GM21360 (cell line): Measurements from ENCODE around the gene NOB1.

Experiments
- ATAC-seq: cut with Tn5 transposase; IDR thresholded peaks from one replicate; pipeline ENCODE4 v1.9.1; 2021; ENCODE audit warnings: mild to moderate bottlenecking, moderate library complexity; ENCODE audit not compliant: unreplicated experiment

The NOB1 gene

DNA sequence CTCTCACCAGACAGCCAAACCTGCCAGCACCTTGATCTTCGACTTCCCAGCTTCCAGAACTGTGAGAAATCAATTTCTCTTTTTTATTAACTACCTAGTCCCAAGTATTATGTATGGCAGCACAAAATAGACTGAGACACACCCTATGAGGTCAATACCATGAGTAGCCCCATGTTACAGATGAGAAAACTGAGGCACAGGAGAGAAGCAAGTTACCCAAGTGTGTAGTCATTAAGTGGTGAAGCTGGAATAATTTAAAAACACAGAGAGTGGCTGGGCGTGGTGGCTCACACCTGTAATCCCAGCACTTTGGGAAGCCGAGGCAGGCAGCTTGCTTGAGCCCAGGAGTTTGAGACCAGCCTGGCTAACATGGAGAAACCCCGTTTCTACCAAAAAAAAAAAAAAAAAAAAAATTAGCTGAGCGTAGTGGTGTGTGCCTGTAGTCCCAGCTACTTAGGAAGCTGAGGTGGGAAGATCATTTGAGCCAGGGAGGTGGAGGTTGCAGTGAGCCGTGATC lies 33.2 kb downstream of the NOB1 start:
- no peak for ATAC-seq

DNA sequence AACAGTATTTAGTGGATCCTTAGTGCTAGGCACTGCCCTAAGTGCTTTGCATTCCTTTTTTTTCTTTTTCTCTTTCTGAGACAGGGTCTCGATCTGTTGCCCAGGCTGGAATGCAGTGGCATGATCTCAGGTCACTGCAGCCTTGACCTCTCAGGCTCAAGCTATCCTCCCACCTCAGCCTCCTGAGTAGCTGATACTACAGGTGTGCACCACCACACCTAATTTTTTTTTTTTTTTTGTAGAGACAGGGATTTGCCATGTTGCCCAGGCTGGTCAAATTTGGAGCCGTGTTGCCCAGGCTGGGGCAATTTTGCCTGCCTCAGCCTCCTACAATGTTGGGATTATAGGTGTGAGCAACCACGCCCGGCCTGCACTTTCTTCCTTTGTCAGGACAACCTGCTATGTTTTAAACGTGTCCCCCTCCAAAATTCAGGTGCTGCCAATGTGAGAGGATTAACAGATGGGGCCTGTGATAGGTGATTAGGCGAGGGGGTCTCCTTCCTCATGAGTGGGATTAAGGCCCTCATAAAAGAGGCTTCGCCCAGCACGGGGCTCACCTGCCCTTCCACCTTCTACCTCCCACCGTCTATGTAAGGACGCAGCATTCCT lies 33.8 kb downstream of the NOB1 start:
- no peak for ATAC-seq

DNA sequence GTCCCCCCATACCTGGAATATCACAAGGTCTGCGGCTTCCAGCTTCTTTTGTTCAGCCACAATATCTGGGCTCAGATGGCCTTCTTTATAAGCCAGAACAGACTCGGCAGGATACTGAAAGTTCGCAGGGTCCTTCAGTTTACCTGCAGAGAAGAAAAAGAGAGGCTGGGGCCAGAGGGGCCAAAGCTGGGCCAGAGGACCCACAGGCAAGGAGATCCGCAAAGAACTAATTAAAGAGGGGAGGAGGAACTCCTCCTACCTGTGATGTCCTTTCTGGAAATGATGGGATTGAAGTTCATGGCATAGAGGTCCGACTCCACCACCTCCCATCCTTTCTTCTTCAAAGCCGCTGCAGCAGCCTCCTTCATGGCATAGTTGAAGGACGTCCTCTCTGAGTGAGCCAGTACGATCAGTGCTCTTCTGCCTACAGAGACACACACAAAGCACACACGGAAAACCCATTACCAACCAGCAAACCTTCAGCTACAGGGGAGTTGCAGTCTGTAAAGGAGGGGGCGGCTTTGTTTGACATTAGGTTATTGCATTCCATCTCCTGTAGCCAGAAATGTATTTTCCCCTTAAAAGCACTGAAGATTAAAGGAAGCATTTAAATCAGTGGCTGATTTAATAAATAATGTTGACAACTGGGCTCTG lies 36.5 kb downstream of the NOB1 start:
- no peak for ATAC-seq

DNA sequence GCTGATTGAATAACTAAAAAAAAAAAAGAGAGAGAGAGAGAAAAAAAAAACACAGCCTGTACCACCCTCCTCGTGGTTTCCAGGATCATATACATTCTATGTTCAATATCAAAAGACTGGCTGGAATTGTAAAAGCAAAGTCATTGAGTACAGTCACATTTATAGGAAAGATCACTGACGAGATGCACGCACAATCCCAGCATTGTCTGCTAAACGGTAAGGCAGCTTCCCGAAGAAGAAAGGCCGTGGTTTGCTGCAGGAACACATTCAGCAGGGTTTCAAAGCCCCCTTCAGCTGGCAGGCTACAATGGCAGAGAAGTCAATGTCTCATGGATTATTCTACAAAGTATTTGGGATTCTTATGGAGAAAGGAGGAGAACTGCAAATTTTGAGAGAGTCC lies 37.7 kb downstream of the NOB1 start:
- no peak for ATAC-seq

DNA sequence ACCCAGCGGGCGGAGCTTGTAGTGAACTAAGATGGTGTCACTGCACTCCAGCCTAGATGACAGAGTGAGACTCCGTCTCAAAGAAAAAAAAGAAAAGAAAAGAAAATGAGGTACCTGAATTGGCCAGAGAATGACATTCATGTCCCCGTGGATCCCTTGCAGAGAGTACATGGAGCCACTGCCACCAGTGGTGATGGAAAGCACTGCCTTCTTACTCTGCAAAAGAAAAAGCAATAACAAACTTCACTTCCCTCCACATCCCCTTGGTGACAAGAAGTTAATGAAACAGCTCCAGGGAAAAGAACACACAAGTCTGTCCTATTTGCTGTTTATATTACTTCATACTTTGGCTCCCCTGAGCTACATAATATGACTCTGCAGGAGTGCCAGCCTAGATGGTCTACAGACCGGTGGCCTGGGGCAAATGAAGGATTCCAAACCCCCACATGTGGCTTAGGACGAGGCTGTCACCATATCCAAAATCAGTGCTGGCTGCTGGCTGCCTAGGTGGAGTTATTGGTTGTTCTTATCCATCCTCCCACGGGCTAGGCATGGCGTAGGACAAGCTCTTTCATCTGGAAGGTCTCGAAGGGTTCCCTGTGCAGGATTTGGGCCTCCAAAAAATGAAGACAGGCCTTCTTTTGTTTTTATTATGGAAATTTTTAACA lies 41.7 kb downstream of the NOB1 start:
- no peak for ATAC-seq

DNA sequence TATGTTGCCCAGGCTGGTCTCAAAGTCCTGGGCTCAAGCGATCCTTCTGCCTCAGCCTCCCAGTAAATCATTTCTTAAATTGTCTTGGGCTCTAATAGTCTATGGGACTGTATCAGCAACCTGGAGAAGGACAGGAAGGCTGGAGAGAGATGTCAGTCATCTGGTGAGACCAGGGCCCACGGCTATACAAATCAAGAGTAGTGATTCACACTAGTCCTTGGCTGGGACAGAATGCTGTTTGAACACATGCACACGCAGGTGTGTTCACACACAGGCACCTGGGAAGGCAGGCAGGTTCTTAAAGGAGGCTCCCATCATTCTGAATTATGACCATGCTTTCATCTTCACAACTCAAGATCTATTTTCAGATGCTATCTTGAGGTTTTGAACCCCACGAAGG lies 42.4 kb downstream of the NOB1 start:
- no peak for ATAC-seq

DNA sequence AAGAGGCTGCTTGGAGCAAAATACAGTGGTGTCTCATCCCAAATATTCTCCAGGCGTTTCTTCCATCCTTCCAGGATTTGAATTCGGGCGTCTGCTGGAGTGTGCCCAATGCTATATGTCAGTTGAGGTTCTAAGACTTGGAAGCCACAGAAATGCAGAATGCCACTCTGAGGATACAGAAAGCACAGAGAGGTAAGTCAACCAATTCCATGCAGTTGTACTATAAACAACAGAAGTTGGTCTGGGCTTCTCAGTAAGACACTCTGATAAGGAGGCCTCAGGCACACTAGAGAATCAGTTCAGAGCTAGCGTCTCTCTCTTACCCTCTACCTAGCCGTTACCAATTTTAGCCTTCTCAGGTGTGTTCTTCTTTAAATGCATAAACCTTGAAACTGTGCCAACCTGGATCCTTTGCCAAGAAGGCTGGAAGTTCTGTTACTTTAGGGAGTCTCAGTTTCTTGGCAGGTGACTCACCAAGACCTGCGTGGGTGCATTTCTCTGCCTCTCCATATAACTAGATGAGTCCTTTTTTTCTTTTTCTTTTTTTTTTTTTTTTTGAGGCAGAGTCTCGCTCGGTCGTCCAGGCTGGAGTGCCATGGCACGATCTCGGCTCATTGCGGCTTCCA lies 43.5 kb downstream of the NOB1 start:
- ATAC-seq = no peak

DNA sequence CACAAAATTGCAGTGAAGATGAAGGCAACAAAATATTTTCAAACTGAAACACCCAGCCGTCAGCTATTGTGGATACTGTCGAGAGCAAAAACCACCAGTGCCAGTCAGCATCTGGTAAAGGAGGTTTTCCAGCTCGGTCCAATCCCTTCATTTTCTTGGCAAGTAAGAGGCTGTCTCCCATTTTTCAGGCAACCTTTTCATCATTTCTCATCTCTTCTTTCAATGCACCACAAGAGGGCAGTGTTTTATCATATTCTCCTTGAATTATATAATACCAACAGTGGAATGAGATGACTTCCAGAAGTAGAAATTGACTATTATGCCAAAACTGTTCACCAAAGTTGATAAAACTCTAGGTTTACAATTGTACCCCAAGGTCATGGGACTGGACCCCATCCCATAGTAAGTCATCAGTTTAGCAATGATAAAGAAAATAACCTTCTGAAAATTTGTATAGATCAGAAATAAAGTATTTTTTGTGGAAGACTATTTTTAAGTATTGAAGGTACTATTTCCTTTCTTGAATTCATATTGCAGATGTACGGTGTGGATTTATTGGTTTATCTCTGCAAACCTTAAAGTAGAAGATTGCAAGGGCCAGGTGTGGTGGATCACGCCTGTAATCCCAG lies 45.2 kb downstream of the NOB1 start:
- no peak for ATAC-seq

DNA sequence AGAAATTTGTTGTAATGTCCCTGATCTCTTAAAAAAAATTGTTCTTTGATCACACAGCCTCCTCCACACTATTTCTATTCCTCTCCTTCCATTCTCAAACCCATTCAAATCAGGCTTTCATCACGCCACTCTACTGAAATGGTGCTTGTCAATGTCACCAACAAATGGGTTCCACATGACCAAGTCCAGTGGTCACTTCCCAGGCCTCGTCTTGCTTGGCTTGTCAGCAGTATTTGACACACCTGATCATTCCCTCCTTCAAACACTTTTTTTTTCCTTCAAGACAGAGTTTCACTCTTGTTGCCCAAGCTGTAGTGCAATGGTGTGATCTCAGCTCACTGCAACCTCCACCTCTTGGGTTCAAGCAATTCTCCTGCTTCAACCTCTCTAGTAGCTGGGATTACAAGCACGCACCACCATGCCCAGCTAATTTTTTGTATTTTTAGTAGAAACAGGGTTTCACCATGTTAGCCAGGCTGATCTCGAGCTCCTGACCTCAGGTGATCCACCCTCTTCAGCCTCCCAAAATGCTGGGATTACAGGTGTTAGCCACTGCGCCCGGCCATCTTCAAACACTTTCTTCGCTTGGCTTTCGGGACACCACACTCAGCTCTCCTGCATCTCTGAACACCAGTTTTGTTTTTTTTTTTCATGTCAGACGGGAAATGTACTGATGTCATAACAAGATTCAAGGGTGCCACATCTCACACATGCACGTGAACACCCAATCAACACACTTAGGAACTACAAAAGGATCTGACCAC lies 46.6 kb downstream of the NOB1 start:
- no peak for ATAC-seq

DNA sequence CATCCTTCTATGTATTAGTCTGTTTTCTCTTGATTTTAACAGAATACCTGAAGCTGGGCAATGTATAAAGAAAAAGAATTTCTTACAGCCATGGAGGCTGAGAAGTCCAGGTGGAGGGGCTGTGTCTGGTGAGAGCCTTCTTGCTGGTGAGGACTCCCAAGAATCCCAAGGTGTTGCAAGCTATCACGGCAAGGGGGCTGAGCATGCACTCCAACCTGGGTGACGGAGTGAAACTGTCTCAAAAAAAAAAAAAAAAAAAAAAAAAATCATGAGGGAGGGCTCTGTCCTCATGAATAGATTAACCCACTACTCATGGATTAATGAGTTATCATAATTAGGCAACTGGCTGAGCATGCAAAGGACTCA lies 47.8 kb downstream of the NOB1 start:
- no peak for ATAC-seq

DNA sequence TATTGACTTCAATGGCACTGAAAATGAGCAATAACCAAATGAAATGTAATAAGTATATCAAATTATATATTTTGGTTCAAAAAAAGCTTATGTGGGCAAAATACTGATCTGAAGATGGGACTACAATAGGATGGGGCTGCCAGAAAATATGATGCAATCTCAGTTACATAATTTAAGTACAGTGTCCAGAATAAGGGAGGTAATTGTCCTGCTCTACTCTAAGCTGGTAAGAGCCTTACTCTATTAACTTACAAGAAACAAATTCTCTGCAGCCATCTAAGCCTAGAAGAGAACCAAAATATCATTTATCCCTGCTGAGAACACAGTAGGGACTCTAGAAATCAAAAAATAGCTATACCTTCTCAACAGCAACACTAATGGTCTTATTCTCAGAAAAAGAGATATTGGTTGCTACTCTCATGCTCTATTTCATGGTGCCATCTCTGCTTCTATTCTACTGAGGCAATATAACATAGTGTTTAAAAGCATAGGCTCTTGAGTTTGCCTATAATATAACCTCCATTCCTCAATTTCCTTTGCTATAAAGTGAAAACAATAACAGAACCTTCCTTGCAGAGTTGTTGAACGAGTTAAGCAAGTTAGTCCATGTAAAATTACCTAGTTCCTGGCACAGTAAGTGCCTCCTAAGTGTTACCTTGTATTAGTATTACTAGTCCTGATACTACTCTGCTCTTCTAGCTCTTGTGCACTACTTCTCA lies 48.3 kb downstream of the NOB1 start:
- ATAC-seq = no peak

DNA sequence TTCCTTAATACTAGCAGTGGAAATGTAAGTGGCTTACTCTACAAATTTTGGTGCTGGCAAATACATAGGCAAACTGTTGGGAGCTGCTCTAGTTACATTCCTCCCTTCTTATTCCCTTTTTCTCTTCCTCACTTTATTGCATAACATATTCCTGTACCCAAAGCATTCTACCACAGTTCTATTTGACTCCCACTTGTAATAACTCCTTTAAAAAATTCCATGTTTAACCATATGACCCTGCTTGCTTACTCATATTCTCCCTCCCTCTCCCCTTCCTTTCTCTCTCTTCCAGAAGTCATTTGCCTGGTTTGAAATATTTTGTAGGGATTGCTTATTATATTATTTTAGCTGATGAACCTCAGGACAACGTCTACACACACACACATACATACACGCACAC lies 51.1 kb downstream of the NOB1 start:
- ATAC-seq = no peak

DNA sequence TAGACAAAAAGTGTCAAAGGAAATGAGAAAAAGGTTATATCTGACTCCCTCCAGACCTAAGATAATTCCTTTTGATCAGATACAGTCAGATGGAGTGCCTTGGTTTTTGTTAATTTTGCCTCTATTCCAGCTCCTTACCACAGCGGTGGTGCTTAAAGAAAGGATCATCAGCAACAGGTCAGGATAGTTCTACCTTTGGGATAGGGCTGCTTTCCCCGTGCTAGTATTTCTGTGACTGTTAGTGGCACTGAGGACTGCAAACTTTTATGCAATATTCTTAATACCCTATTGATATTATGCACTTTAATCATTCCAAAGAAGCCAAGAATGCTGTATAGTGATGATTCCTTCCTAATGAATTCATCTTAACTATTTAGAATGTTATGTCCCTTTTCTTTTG lies 52.9 kb downstream of the NOB1 start:
- ATAC-seq = no peak

DNA sequence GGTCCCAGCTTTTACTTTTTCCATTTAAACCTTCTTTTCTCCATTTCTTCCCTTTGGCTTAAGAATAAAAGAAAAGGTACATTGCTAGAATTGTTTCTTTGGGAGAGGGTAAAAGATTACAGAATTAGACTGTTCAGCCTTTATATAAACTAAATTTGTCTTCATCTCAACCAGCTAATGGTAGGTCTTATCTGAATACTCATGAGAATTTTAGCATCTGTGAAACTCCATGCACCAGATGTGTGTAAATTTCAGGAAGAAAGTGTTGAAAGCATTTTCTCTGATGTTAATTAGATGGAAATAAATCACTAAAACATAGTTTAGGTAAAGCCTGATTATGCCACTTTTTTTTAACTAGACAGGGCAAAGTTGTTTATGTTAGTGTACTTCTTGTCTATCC lies 53.3 kb downstream of the NOB1 start:
- no peak for ATAC-seq

DNA sequence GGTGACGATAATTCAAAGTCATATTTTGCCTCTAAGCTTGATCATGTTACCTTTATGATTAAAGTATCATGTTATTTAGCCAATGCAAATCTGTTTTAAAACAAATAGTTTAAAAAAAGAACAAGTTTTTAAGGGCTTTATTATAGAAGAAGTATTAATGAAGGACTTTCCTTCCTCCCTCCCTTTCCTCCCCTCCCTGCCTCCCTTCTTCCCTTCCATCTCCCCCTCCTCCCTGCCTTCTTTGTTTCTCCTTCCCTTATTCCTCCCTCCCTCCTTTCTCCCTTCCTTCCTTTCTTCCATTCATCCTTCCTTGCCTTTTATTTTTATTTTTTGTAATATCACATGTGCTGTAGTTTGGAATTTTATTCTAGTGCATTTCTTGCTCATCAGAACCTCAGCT lies 54.8 kb downstream of the NOB1 start:
- ATAC-seq = no peak

DNA sequence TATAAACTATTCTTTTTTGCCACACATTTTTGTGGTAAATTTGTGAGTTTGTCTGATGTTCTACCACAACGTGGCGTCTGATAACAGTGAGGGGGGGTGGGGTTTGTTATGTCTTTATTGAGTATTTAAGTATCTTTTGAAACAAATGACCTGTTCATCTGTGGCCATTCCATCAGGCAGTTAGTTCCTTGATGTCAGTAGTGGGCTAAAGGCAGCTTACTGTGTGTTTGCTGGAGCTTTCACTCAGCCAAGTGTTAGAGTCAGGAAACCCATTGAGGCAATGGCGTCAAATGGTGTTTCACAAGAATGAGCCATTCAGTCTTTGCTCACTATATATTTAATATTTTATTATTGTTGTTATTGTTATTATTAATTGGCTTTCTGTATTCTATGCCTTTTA lies 56.3 kb downstream of the NOB1 start:
- ATAC-seq = no peak

DNA sequence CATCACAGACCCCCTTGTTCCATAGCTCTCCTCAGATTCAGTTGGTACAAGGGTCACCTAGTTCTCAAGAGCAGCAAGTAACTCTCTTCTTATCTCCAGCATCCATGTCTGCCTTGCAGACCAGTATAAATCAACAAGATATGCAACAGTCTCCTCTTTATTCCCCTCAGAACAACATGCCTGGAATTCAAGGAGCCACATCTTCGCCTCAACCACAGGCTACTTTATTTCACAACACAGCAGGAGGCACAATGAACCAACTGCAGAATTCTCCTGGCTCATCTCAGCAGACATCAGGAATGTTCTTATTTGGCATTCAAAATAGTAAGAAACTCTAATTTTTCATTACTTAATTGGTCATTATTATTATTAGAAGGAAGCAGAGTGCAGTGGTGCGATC lies 60.8 kb downstream of the NOB1 start:
- ATAC-seq = no peak

DNA sequence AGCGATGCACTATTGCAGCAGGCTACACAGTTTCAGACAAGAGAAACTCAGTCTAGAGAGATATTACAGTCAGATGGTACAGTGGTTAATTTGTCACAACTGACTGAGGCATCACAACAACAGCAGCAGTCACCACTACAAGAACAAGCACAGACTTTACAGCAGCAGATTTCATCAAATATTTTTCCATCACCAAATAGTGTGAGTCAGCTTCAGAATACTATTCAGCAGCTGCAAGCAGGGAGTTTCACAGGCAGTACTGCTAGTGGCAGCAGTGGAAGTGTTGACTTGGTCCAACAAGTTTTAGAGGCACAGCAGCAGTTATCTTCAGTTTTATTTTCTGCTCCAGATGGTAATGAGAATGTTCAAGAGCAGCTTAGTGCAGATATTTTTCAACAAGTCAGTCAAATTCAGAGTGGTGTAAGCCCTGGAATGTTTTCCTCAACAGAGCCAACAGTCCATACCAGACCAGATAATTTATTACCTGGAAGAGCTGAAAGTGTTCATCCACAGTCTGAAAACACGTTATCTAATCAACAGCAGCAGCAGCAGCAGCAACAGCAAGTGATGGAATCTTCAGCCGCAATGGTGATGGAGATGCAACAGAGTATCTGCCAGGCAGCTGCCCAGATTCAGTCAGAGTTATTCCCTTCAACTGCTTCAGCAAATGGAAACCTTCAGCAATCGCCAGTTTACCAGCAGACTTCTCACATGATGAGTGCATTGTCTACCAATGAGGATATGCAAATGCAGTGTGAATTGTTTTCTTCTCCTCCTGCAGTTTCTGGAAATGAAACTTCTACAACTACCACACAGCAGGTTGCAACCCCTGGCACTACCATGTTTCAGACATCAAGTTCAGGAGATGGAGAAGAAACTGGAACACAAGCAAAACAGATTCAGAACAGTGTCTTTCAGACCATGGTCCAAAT lies 62.5 kb downstream of the NOB1 start:
- no peak for ATAC-seq
